HG02588 (cell line): ENCODE data around the gene BNC2.

Experiments used
- ATAC-seq: cut with Tn5 transposase; IDR thresholded peaks from one replicate; pipeline ENCODE4 v1.9.1; 2021; ENCODE audit warnings: mild to moderate bottlenecking, moderate library complexity; ENCODE audit not compliant: unreplicated experiment

The BNC2 gene

DNA sequence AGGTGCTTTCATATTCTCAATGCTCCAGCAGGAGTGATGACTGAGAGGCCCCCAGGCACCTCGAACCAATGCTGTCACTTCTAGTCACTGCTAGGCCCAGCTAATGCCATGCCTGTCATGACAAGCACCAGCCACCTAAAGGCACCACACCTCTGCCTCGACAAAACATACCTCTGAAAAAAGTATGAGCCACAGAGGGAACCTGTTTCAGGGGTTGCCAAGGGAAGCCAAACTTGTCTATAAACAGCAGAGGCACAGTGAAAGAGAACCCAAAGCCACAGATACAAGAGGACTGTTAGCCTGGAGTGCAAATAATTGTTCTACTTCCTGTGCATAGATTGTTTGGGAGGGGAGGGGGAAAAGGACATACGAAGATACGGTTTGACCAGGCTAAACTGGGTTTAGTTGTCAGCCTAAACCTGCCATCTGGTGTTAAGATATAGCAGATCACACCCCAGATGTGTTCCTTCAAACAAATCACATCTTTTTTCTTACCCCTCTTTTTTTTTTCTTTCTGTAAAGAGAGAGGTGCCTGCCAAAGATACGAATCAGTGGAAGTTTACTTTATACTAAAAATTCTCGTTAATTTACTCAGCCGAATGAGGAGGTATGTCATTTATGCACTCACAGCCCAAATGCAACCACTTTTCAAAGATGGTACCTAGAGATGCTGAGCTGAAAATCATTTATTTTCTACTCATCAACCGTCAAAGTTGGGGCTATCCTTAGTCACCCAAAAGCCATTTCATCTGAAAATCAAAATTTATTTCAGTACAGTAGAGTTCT, 45.7 kb downstream of the BNC2 start:
- no peak for ATAC-seq

GRCh38 chr9:16823906-16824305, 46.6 kb downstream of the BNC2 start:
- ATAC-seq, result no peak

DNA sequence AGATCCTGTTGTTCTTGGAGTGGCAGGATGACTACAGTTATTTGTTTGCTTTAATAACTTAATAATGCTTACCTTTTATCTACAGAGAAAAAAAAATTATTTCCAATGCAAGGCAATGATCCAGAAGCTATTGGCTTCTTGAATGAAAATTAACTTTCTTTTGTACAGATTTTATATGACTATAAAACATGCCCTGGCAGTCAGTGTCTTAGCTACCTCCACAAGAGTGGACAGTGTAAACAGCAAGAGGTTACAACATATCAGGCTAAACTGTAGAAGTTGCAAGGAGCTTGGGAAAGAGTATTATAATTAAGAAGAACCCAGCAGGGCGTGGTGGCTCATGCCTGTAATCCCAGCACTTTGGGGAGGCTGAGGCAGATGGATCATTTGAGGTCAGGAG, 49.1 kb downstream of the BNC2 start:
- ATAC-seq, result no peak

- no peak for ATAC-seq
Measured at GRCh38 chr9:16817514-16817913, 53.0 kb downstream of the BNC2 start.

DNA sequence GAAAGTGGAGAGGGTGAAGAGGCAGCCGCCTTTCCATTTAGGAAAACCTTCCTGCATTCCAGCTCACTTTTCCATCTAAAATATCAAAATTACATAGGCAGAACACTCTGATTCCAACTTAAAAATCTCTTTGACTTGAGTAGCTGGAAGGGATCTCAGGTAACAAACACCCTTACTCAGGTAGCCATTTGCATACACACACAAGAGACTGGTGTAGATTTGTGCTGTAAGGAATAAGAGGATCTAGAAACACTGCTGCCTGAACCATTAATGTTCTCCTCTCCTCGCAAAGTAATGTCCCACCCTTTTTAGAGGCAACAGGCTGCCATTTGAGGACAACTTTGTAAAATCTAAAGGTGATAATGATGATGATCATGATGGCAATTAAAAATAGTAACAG, 53.5 kb downstream of the BNC2 start:
- ATAC-seq, result no peak

DNA sequence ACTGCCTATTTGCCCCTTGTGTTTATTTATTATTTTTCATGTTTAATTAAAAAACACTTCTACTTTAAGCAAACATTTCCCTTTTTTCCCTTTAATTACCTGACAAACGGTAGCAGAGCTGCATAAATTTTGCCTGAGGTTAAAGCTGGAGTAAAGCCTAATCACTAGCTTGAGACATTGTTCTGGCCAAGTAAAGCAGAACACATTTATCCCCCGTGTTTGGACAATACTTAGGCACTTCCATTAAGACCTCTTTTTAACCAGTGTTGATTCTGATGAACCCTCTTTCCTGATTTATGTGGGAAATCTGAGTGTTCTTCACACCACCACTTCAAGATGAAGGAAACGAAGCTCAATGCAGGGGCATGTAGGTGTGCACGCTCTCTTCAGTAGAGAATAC, 54.5 kb downstream of the BNC2 start:
- no peak for ATAC-seq

- ATAC-seq, result no peak
Measured at GRCh38 chr9:16815079-16815478, 55.4 kb downstream of the BNC2 start.

DNA sequence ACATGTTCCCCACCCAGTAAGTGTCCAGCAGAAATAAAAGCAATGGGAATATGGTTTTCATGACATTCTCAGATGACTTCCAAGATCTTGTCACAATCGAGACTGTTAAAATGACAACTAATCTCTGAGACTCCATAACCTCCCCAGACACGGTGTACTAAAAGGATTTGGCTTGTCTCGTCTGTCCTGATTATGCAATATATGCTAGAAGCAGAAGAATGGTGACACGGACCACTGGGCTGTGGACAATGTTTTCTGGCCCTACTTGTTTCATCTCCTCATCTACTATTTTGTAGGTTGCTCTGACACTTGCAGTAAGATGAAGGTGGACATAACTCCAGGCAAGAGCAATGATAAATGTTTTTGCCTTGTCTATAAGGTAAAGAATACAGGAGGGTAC, 56.6 kb downstream of the BNC2 start:
- no peak for ATAC-seq

DNA sequence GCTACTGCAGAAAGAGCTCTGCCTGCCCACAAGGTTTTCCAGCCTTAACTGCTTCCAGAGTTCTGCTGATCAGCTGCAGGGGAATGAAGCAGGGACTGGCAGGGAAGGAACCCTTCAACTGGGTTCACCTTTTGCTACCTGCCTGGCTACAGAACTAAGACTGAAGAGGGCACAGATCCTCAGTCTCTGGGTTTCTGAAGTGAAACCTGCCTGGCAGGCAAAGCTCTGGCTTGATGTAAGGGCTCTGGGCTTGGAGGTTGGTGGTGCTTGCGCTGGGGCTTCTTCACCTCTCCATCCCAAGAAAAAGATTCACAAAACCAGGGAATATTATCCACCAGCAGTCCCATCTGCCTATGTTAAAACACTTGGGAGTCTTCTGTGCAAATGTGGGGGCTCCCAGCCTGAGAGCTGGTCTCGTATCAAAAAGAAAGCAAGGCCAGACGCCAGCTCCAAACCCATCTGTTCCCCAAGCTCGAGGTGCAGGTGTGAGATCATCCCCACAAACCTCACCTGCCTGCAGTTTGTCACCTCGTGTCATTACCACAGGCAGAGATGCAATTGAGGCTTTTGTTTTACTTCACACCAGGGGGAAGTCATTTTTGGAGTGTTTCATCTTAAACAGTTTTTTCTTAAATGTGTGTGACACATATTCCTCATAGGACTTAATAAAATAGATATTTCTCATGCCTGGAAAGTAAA, 58.3 kb downstream of the BNC2 start:
- ATAC-seq, result no peak

GRCh38 chr9:16809912-16810610, 60.4 kb downstream of the BNC2 start:
- ATAC-seq, result no peak

DNA sequence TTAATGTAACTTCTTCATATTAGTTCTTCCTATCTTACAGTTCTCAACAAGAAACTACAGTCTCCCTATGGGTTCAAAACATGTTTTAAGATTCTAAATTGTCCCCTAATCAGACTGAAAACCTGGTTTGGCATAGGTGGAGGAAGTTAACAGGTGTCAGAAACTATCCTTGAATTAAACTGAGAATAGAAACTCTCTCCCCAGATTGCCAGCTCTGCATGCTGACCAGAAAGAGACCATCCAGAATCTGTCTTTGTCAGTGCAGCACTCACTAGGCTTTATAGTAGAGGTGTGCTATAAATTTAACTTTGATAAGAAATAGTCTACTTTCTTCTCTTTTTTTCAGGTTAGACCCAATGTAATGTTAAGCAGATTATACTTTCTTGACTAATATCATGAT, 63.8 kb downstream of the BNC2 start:
- ATAC-seq, result no peak

GRCh38 chr9:16803648-16804047, 66.8 kb downstream of the BNC2 start:
- ATAC-seq, result no peak

DNA sequence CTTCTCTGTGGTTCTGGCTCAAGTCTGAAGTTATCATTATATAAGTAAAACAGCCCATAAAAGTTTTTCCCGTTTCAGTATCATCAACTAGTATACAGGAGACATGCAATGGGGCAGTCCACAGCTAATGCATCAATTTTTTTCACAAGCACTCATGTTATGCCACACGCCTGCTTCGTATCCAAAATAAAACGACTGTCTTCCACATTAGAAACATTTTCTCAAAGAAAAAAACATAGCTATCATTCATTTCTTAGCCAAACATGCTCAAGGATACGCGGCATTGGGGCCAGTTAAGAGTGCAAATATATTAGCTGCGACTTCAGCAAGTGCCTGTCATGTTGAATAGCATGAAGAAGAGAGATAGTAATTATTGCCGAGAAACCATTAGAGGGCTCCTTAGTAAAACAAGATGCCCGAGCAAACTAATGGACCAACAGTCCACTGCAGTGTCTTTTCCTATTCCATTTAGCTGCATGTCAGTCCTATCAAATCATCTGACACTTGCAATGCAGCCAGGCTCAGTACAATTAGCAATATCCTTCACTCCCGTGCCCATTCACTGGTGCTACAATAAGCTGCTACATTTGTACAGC, 68.5 kb downstream of the BNC2 start:
- no peak for ATAC-seq

DNA sequence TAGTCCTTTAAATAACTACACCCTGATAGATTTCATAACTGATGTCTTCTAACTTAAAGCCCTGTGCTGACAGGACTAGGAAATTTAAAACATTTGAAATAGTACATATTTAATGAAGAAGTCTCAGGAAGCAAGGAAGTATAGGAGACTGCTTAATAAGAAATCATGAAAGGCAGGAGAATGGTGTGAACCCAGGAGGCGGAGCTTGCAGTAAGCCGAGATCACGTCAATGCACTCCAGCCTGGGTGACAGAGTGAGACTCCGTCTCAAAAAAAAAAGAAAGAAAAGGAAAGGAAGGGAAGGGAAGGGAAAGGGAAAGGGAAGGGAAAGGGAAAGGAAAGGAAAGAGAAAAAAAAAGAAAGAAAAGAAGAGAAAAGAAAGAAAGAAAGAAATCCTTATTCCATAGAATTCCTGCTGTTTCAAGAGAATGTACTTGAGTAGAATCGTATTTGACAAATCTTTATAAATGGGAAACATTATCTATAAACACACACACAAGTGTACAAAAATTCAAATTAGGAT, 74.1 kb downstream of the BNC2 start:
- no peak for ATAC-seq

GRCh38 chr9:16794871-16795639, 75.4 kb downstream of the BNC2 start:
- ATAC-seq, result no peak

- ATAC-seq, result no peak
Measured at GRCh38 chr9:16794103-16794502, 76.4 kb downstream of the BNC2 start.

DNA sequence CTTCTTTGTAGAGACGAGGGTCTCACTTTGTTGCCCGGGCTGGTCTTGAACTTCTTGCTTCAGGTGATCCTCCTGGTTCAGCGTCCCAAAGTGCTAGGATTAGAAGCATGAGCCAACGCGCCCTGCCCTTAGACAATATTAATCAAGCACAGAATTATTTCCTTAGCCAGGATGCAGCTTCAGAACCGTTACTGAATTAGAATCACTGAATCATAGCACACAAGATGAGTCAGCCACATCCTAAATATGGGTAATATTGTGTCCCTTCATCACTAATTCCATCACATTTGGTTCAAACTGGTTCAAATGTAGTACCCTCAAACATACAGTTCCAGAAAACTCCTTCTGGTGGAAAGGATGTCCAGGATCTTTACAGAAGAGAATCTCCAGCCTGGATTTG, 82.7 kb downstream of the BNC2 start:
- ATAC-seq, result no peak

DNA sequence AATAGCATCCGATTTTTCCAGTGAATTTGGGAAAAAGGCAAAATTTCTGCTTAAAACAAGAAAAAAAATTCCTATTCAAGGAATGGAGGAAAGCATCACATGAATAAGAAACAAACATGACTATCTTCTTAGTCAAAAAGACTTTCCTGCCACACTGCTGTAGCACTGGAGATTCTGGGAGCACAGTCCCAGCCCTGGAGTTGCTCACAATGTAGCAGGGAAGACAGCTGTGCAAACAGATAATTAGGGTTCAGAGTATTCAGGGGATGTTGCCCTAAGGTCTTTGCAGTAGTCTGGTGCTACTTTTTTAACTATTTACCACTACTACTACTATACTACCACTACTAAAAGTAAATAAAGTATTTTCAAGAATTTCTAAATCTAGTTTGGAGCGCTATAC, 86.5 kb downstream of the BNC2 start:
- no peak for ATAC-seq

DNA sequence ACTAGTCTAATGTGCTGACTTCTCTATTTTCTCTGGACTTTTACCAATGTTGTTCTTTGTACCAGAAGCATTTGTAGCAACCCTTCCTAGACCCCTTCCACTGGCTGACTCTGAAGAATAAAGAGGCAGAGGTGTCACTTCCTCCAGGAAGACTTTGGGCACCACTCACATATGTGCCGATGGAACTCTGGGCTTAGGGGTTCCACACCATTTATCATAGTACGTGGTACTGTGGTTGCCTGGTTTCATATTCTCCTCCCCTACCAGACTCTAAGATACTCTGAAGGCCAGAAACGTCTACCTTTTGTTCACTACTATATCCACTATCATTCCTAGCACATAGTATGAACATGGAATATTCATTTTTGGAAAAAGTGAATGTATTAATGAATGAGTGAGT, 88.0 kb downstream of the BNC2 start:
- ATAC-seq, result no peak

DNA sequence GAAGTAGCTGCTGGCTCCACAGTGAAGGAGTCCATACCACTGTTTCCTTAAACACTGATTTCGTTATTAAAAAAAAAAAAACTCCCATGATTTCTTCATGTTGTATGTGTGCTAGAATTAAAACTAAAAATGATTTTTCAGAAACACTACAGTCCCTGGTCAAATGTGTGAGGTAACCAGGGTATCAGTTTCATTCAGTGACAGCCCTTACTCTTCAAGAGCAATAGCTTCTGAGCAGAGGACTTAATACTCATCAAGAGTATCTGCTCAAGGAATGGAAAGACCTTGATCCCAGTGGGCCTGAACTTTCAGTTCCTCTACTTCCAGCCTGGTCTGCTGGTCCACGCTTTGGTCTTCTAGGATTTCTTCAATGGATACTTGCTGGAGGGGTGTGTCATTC, 95.1 kb downstream of the BNC2 start:
- no peak for ATAC-seq

- ATAC-seq, result no peak
Measured at GRCh38 chr9:16773617-16774016, 96.9 kb downstream of the BNC2 start.
